ENCODE data around the gene NAP1L1.

NAP1L1 gene, protein sequence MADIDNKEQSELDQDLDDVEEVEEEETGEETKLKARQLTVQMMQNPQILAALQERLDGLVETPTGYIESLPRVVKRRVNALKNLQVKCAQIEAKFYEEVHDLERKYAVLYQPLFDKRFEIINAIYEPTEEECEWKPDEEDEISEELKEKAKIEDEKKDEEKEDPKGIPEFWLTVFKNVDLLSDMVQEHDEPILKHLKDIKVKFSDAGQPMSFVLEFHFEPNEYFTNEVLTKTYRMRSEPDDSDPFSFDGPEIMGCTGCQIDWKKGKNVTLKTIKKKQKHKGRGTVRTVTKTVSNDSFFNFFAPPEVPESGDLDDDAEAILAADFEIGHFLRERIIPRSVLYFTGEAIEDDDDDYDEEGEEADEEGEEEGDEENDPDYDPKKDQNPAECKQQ

DNA sequence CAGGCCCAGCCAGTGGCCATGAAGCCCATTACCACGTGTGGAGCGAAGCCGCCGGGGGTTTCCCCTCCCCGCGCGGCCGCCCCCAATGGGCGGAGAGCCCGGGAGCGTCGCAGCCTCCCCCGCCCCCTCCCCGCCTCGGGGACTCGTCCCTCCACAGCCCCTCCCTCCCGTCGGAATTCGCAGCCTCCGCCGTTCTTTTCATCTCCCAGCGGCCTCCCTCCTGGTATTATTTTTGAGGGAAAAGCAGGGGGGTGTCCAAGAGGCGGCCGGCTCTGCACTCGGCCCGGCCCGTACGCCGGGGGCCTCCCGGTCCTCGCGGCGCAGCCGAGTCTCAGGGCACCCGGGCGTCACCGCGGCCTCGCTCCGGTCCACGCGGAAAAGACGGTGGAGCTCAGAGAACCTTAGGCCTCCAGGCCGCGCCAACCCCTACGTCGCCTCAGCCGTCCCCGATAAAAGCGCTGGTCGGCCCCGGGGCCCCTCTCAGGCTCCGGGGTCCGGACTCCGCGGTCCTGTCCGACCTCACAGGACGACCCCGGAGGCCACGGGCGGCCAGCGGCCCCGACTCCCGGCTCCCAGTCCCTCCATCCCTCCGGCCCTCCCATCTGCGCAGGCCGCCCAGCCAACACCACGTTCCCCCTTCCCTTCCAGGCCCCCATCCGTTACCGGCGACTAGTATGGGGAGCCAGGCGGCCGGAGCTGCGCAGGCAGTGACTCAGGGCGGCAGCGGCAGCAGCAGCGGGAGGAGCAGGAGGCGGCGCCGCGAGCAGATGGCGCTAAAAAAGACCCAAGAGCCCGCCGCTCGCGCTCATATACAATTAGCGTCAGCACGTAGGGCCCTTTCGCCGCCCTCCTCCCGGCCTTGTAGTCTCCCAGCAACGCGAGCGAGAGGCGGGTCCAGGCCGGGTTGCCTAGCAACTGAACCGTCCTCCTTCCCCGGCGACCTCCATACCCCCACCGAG lies at the start of gene NAP1L1:
Gene NAP1L1, minus strand, starts transcription at position 782 of the 959 bp plus-strand sequence. CDS start 10,466 bp downstream, outside the sequence.
- peak; percentile 95 for DNase-seq (ENCODE audit: low read depth)

DNA sequence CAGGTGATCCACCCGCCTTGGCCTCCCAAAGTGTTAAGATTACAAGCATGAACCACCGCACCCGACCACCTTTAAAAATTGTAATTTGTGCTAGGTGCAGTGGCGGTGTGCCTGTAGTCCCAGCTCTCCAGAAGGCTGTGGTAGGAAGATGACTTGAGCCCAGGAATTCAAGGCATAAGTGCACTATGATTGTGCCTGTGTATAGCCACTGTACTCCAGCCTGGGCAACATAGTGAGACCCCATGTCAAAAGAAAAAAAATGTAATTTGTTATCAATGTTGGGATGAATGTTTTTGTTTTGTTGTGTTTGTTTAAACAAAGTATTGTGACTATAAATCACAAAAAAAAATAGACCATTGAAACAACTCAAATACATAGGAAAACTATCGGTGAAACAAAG lies 43.1 kb upstream of the NAP1L1 start:
- DNase-seq (ENCODE audit: low read depth) = no peak

DNA sequence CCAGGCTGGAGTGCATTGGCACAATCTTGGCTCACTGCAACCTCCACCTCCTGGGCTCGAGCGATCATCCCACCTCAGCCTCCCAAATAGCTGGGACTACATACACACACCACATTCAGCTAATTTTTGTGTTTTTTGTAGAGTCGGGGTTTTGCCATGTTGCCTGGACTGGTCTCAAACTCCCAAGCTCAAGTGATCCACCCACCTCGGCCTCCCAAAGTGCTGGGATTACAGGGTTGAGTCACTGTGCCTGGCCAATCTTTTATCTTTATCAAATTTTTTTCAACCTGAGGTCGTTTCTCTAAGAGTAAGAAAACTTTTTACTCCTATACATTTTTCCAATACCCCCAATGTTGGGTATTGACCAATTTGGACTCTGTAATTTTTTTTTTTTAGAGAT lies 40.0 kb upstream of the NAP1L1 start:
- no peak for DNase-seq (ENCODE audit: low read depth)

DNA sequence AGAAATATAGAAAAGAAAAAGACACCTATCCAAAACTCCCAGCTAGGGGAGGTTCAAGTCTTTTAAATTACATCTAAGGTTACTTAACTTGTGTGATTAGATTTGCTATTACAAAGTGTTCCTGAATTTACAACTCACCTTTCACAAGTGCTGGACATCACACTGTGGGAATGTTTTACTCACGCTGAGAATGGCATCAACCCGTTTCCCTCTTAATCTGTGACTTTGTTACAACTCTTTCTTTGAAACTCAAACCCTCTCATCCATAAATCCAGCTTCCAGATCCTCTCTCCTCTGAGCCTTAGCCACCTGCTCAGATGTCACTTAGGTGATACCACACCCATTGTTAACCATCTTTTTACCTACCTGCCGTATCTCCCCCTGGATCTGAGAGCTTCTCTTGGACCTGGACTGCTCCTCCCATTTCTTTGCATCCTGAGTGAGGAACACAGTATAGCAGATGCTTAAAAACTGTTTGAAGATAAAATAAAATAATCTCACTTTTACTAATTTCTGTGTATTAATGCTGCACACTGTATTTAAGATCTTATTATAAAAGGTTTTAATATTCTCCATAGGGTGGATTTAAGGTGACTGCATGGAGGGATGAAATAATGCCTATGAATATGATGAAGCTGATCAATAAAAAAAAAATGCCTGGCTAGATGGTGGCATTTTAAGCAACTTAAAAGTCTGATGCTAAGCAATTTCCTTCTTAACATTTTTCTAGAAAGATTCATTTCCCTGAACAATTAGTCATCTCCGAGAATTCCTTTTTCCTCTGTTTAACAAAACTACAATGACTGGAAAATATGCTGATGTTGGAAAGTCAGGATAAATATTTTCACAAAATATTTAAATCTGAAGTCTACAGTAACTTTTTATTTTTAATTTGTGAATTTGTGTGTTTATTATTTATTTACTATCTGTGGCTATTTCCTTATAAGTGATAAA lies 39.1 kb upstream of the NAP1L1 start:
- no peak for DNase-seq (ENCODE audit: low read depth)

DNA sequence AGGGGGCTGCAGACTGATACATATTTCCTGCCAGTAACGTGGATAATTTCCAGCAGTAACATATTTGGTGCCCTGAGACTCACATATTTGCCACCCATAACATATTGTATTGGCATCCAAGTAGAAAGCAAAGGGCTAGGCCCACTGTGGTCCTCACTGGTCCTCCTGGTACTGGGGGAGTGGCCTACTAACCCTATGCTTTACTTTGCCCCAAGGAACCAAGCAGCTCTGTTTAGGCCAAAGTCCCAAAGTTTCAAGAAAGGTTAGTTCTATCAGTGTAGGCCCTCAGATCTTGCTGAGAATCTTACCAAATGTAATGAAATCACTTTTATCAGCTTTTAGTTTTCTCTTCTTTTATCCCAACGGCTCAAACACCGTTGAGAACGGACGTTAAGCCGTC lies 35.4 kb upstream of the NAP1L1 start:
- no peak for DNase-seq (ENCODE audit: low read depth)

DNA sequence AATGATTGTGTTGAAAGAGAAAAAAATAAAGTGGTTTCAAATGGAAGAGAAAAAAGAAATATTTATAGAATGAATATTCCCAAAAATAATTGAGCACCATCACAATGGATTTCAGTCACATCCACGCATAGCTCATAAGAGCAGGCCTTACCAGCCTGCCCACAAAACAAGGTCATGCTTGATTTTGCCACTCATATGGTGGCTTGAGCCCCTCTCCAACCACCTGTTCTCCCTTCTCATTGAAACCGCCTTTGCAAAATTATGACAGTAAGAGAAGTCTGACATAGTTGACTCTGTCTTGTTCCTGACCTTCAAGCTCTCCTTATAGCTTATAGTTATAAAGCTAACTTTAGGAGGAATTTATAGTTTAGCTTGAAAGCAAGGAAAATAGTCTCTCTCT lies 33.3 kb upstream of the NAP1L1 start:
- DNase-seq (ENCODE audit: low read depth) = no peak

DNA sequence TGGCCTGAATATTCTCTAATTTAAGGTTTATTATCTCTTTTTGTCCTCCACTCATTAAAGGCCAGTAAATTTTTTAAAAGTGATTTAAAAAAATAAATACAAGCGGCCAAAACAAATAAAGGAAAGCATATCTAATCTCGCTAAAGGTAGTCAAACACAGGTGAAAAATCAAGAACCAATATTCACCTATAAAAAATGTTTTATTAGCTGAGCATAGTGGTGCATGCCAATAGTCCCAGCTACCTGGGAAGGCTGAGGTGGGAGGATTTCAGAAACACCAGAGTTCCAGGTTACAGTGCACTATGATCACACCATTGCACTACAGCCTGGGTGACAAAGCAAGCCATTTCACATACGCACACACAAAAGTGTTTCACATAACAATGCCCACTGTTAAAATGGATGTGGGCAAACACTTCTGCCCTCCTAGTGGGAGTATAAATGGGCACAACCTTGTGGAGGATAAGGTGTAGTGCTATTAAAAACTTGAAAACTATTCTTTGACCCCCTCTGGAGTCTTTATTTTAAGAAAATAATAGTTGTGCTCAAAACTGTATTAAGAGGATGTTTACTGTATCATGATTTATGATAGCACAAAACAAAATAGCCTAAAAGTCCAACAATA lies 32.7 kb upstream of the NAP1L1 start:
- no peak for DNase-seq (ENCODE audit: low read depth)

DNA sequence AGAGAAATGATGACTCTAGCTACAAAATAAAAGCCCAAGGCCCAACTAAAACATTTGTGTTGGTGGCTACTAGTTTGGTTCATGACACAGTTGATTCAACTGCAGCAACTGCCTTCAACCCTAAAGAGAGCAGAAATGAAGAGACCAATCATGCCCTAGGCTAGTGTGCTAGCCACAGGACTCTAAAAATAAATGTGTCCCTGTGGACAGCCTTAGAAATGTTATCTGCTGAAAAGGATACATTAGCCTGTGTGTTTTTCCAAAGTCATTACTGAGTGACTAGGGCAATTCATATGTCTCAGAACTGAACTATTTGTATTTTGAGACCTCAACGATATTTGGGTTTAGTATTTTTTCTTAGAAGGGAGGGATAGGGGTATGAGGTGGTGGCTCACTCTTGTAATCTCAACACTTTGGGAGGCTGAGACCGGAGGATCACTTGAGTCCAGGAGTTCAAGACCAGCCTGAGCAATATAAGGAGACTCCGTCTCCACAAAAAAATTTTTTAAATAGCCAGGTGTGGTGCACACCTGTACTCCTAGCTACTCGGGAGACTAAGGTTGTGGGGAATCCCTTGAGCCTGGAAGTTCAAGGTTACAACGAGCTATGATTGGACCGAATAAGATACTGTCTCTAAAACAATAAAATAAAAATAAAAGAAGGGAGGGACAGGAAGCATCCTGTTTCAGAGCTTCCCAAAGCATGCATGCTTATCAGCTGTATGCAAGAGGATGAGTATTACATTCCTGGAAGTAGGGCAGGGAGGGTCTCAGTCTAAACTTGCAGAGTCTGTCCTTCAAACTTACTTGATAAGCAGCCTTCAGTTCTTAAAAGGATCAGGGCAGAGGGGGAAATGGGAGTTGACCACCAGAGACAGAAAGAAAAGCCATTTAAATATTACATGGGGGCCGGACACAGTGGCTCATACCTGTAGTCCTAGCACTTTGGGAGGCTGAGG lies 29.6 kb upstream of the NAP1L1 start:
- no peak for DNase-seq (ENCODE audit: low read depth)

DNA sequence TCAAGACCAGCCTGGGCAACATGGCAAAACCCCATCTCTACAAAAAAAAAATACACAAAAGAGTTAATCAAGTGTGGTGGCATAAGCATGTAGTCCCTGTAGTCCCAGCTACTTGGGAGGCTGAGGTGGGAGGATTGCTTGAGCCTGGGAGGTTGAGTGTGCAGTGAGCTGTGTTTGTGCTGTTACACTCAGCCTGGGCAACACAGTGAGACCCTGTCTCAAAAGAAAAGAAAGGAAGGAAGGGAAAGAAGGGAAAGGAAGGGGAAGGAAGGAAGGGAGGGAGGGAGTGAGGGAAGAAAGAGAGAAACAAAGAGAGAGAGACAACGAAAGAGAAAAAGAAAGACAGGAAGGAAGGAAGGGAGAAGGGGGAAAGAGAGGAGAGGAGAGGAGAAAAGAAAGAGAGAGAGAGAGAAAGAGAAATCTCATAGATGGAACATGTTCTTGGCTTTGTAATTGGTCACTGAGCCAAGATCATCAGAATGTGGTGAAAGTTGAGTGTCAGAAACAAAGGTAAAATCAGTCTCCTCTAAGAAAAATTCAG lies 26.8 kb upstream of the NAP1L1 start:
- DNase-seq (ENCODE audit: low read depth) = no peak

DNA sequence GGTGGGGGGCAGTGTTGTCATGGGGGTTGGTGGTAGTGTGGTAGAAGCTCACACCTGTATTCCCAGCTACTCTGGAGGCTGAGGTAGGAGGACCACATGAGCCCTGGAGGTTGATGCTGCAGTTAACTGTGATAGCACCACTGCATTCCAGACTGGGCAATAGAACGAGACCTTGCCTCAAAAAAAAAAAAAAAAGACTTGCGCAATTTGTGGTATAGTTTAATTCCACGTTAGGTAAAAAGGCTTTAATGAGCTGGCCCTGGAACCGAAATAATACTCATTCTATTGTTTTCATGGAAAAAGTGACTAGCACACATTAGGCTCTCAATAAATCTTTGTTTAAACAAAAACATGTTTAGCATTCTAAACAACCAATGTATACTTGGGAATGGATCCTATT lies 25.4 kb upstream of the NAP1L1 start:
- DNase-seq (ENCODE audit: low read depth) = no peak

DNA sequence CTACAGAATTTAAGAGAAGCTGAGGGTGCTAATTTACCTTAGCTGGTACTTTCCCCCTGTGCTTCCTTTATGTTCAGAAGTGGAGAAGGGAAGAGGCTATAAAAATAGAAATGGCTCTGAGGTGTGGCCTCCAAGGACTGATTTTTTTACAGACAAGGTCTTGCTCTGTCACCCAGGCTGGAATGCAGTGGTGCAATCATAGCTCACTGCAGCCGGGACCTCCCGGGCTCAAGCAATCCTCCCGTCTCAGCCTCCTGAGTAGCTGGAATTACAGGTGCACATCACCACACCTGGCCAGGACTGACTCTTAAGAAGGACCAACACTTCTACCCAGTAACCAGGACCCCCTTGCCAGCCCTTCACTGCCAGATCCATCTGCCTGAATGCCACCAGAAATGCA lies 23.9 kb upstream of the NAP1L1 start:
- no peak for DNase-seq (ENCODE audit: low read depth)

DNA sequence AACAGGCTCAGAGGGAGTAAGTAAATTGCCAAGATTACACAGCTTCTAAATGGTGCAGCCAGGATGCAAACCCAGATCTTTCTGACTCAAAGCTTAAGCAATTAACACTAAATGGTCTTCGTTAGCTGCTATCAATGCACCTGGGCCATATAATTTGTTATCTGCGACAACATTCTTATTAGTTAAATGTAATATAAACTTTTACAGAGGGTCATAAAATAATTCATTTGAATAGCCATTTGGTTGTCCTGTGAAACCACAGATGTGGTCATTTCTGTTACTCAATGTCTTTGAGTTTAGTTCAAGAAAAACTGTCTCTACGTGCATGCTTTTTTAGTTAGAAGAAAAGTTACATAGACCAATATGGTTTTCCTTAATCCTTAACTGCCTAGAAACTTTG lies 22.1 kb upstream of the NAP1L1 start:
- DNase-seq (ENCODE audit: low read depth) = no peak

DNA sequence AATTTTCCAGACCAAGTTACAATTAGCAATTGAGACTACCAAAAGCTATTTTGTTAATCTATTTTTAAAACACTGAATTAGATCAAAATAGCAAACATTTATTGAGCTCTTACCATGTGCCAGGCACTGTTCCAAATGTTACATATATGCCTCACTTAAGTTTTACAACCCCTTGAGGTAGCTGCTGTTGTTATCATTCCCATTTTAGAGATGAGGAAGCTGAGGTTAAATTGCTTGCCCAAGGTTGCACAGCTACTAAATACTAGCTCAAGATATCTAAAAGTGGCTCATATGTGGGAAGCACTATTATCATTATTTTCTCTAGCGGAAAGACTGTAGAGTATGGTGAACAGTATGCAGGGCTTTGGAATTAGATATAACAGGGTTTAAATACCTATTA lies 19.5 kb upstream of the NAP1L1 start:
- no peak for DNase-seq (ENCODE audit: low read depth)

DNA sequence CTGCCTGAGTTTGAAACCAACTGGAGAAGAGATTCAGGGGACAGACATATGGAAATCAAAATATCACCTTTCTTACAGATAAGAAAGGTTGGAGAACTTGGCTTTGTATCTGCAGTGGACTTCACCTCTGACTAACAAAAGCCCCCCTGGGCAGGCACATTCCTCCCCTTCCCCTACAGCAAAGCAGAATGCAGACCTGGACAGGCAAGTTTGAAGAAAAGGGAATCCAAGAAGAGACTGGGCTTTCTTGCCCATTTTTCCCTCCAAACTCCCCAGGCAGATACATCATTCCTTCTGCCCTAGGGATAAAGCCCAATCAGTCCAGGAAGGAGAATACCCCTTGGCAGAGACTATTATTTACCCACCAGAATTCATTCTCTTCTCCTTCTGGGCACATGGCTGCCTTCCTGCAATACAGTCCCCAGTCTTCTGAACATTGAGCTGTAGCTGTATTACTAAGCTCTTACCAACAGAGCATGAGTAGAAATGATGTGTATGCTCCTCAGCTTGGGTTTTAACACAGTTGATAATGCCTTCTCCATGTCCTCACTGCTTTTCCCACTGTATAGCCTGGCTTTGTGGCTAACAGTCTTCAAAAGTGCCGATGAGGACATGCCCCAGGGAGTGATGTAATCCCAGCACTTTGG lies 17.4 kb upstream of the NAP1L1 start:
- no peak for DNase-seq (ENCODE audit: low read depth)

DNA sequence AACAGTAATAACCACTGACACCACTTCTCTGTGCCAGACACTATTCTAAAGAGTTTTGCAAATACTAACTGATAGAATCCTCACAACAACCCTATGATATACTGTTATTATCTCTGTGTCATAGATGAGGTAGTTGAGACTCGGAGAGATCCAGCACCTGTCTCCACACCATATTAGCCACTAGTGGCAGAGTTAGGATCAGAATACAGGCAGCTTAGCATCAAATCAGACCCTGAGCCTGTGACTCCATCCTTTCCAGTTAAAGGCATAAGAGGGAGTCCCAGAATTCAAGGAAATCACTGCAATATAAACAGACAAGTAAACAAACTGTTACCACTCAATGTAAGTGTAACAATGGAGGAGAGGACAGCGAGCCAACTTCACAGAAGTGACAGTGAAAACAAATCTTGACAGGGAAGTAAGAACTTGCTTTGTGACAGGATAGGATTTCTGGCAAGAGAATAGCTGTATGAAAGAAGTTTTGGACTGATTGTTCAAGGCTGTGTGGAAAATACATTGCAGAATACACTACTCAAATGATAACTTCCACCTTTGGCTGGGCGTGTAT lies 11.7 kb upstream of the NAP1L1 start:
- DNase-seq (ENCODE audit: low read depth) = no peak

DNA sequence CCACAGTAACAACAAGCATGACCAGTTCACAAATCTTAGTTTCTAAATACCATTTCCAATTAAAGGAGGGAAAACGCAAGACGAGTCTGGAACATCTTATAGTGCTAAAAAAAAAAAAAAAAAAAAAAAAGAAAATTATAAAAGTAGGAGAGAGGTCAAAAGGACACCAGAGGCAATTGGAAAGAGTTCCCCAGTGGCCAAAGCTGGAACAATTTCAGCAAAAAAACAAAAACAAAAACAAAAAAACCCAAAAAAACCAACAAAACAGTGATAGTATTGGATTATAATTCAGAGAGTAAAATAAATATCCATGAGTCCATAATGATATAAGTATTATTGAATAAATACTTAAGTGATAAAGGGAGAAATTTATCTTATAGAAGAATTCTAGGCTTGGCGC lies 10.3 kb upstream of the NAP1L1 start:
- DNase-seq (ENCODE audit: low read depth) = no peak

DNA sequence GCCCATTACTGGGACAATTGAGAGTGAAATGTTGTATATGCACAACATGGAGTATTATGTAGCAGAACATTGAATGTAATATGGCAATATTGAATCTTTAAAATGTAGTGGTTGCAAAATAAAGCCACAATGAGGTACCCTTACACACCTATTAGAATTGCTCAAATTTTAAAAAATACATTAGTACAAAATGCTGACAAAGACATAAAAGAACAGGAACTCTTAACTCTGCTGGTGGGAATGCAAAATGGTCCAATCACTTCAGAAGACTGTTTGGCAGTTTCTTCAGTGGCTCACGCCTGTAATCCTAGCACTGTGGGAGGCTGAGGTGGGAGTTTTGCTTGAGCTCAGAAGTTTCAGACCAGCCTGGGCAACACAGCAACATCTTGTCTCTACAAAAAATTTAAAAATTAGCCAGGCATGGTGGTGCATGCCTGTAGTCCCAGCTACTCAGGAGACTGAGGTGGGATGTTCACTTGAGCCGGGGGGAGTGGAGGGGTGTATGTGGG lies 6.8 kb upstream of the NAP1L1 start:
- no peak for DNase-seq (ENCODE audit: low read depth)

DNA sequence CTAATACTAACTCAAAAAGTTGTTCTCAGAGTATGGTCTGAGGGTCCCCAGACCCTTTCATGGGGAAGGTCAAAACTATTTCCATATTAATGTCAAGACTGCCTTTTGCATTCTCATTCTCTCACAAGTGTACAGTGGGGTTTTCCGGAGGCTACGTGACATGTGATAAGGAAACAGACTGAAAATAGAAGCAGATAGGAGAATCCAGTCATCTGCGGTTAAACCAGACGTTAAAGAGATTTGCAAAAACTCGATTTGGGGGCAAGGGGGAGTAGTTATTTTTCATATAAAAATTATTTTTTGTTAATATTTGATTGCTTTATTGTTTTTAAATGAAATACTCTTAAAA lies 1.0 kb upstream of the NAP1L1 start:
- DNase-seq (ENCODE audit: low read depth) = no peak

Data from stimulated activated CD8-positive, alpha-beta memory T cell treated with anti-CD3 and anti-CD28 coated beads, Interleukin-7, amount 100 ng/mL, for 24 hours (primary cell).